ENCODE results near the gene TSPEAR.

- TF ChIP-seq CTCF (IDR thresholded peaks at IDR 0.05) (no peak), POLR2A (IDR thresholded peaks at IDR 0.05) (no peak)
Measured at GRCh38 chr21:44686000-44686781, 25.2 kb downstream of the TSPEAR start.
